Caco-2 (cell line): ENCODE measurements around the gene SDCCAG8. TPM values are rescaled to one million over a fixed set of nuclear protein-coding genes. Genes with fewer than 3 reads are reported as not detected.

Experiments
- BruUV-seq: library from RNA; stranded (reverse); fragments of 400-500 nt; replicated peaks from 2 replicates; lab custom pipeline; 2021; lab: Mats Ljungman, UMichigan
- CTCF ChIA-PET: fragments of 300-600 bp; sonication (Branson Sonifier 250); formaldehyde crosslinking; loops from one replicate; lab custom pipeline; 2022; ENCODE audit warnings: antibody characterized with exemption; lab: Charles Lee
- POLR2A ChIA-PET: fragments of 300-600 bp; sonication (Branson Sonifier 250); formaldehyde crosslinking; loops from one replicate; lab custom pipeline; 2022; ENCODE audit warnings: antibody characterized with exemption; lab: Charles Lee
- DNase-seq, 2 experiments: peaks; one replicate each; pipeline versions ENCODE4 v3.0.0 to v3.0.0-alpha.2; 2020 to 2022
- H3K27me3 ChIP-seq: replicated peaks from 2 replicates; pipeline ENCODE4 v1.6.0; 2011; ENCODE audit warnings: low read length; ENCODE audit not compliant: control insufficient read depth, insufficient read depth
- H3K36me3 ChIP-seq: 2 replicates; pipeline ENCODE4 v1.5.1; 2011; ENCODE audit warnings: low read length; ENCODE audit not compliant: control insufficient read depth, insufficient read depth
- H3K4me1 ChIP-seq: fragments of 250-450 bp; sonication (Bioruptor Pico); 2 replicates; pipeline ENCODE4 v1.5.1; 2020; ENCODE audit warnings: mild to moderate bottlenecking
- H3K4me3 ChIP-seq: 2 replicates; pipeline ENCODE4 v1.5.1; 2011; ENCODE audit warnings: low read depth, mild to moderate bottlenecking, control low read depth, low read length
- H3K9me3 ChIP-seq: fragments of 250-450 bp; sonication (Bioruptor Pico); 2 replicates; pipeline ENCODE4 v1.5.1; 2020; ENCODE audit warnings: mild to moderate bottlenecking, moderate library complexity
- H3K27ac Mint-ChIP-seq: one replicate; pipeline ENCODE4 v1.8.0; 2022; ENCODE audit warnings: mixed read lengths; ENCODE audit not compliant: unreplicated experiment
- H3K27me3 Mint-ChIP-seq: one replicate; pipeline ENCODE4 v1.8.0; 2022; ENCODE audit warnings: mixed read lengths; ENCODE audit not compliant: insufficient read depth, unreplicated experiment
- H3K36me3 Mint-ChIP-seq: one replicate; pipeline ENCODE4 v1.8.0; 2022; ENCODE audit warnings: mild to moderate bottlenecking, mixed read lengths; ENCODE audit not compliant: insufficient read depth, unreplicated experiment
- H3K4me1 Mint-ChIP-seq: one replicate; pipeline ENCODE4 v1.8.0; 2022; ENCODE audit warnings: low read depth, mixed read lengths; ENCODE audit not compliant: unreplicated experiment
- H3K4me3 Mint-ChIP-seq: one replicate; pipeline ENCODE4 v1.8.0; 2022; ENCODE audit warnings: mild to moderate bottlenecking, moderate library complexity, mixed read lengths; ENCODE audit not compliant: unreplicated experiment
- H3K9me3 Mint-ChIP-seq: one replicate; pipeline ENCODE4 v1.8.0; 2022; ENCODE audit warnings: mixed read lengths; ENCODE audit not compliant: unreplicated experiment
- intact Hi-C: fragments of 100-400 bp; cut with micrococcal nuclease; formaldehyde crosslinking; loops from one replicate; pipeline ENCODE4 v1.10.0; 2022; ENCODE audit not compliant: unreplicated experiment
- total RNA-seq: library from RNA; stranded (reverse); gene quantifications from 2 replicates; pipeline ENCODE4 v1.2.3, GENCODE V29; 2022
- TF ChIP-seq, protein P1 (sequence below), 2 experiments: fragments of 200-600 bp in 1 of 2; IDR thresholded peaks; 1 replicate in 1 of 2; 2 replicates in 1 of 2; pipeline versions ENCODE4 v1.5.1 to v1.8.0; 2011 to 2022; ENCODE audit warnings: antibody characterized with exemption in 1 of 2, control low read depth in 1 of 2, inconsistent platforms in 1 of 2, low read depth in 1 of 2, low read length in 1 of 2, mild to moderate bottlenecking in 1 of 2, moderate library complexity in 1 of 2; ENCODE audit not compliant: insufficient read depth in 1 of 2, severe bottlenecking in 1 of 2, unreplicated experiment in 1 of 2

SDCCAG8 gene
- total RNA-seq, 1 experiment from 2014 or later = 23.0 TPM

DNA sequence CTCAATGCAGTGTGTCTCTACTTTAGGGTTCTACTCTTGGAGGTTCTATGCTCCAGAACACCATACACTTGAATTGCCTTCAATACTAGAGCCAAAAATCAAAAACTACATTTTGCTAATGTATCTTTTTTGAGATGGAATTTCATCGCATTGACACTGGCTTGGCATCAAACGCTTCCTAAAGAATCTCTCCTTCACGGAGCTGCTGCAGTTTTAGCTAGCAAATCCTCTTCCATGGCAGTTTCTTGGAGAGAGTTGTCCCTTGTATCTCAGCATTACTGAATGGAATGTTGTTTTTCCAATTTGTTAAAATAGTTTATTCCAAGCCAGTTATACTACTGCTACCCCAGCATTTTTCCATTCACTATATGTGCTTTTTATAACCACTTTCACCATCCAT, 17.7 kb downstream of the SDCCAG8 start:
- intact Hi-C loops = no loop called here
- H3K36me3 ChIP-seq = no peaks in the 10 kb centered on the region; the same call in 1 of the 2 replicates
- no peak overlapping the region for H3K4me3 Mint-ChIP-seq
- peaks cover 16% of the 10 kb centered on the region for H3K4me1 Mint-ChIP-seq
- no peaks in the 10 kb centered on the region for H3K9me3 ChIP-seq
- ChIA-PET CTCF (no interaction called here), POLR2A (no interaction called here)
- TF ChIP-seq, protein P1, sequence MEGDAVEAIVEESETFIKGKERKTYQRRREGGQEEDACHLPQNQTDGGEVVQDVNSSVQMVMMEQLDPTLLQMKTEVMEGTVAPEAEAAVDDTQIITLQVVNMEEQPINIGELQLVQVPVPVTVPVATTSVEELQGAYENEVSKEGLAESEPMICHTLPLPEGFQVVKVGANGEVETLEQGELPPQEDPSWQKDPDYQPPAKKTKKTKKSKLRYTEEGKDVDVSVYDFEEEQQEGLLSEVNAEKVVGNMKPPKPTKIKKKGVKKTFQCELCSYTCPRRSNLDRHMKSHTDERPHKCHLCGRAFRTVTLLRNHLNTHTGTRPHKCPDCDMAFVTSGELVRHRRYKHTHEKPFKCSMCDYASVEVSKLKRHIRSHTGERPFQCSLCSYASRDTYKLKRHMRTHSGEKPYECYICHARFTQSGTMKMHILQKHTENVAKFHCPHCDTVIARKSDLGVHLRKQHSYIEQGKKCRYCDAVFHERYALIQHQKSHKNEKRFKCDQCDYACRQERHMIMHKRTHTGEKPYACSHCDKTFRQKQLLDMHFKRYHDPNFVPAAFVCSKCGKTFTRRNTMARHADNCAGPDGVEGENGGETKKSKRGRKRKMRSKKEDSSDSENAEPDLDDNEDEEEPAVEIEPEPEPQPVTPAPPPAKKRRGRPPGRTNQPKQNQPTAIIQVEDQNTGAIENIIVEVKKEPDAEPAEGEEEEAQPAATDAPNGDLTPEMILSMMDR (IDR thresholded peaks at IDR 0.05; ENCODE audit: insufficient read depth in 1 of 2, low read depth in 1 of 2, low read length in 1 of 2, severe bottlenecking in 1 of 2, unreplicated experiment in 1 of 2) = no peak
- no peak for DNase-seq
- H3K4me3 ChIP-seq = no peak overlapping the region
- H3K27me3 ChIP-seq = no peaks in the 10 kb centered on the region
- H3K36me3 Mint-ChIP-seq = peaks cover 7% of the 10 kb centered on the region
- BruUV-seq = no TSS peak
- H3K9me3 Mint-ChIP-seq = no peaks in the 10 kb centered on the region
- H3K27ac Mint-ChIP-seq = no peak overlapping the region
- H3K27me3 Mint-ChIP-seq = no peaks in the 10 kb centered on the region
- H3K4me1 ChIP-seq = peaks cover 38% of the 10 kb centered on the region

DNA sequence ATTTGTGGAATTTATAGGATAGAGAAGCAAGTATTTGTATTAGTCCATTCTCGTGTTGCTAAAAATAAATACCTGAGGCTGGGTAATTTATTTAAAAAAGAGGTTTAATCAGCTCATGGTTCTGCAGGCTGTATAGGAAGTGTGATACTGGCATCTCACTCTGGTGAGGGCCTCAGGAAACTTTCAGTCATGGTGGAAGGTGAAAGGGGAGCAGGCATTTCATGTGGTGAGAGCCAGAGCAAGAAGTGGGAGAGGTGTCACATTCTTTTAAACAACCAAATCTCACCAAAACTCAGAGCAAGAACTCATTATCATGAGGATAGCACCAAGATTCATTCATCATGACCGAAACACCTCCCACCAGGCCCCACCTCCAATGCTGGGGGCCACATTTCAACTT, 18.1 kb downstream of the SDCCAG8 start:
- no peaks in the 10 kb centered on the region; the same call in 1 of the 2 replicates for H3K36me3 ChIP-seq
- POLR2A ChIA-PET = no interaction called here
- intact Hi-C loops = no loop called here

DNA sequence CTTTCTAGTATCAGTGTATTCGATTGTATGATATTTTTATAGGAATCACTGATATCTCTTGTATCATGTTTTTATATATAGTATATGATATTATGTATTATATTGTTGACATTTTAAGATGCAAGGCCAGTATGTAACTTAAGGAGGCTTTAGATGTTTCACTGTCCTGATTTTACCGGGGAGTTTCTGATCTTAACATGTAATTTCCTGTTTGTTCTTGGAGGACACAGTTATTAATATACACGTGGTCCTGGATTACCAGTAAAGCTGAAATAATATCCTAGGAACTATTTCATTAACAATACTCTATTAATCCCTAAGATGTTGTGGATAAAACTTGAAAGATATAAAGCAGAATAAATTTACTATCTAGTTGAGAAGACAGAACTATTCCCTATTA, 19.5 kb downstream of the SDCCAG8 start:
- H3K4me1 Mint-ChIP-seq = peaks cover 6% of the 10 kb centered on the region
- BruUV-seq = no TSS peak
- DNase-seq = no peak
- H3K36me3 Mint-ChIP-seq = peaks cover 5% of the 10 kb centered on the region
- no peaks in the 10 kb centered on the region for H3K27me3 Mint-ChIP-seq
- H3K9me3 ChIP-seq = no peaks in the 10 kb centered on the region
- H3K27me3 ChIP-seq = no peaks in the 10 kb centered on the region
- POLR2A ChIA-PET = no interaction called here
- no peak overlapping the region for H3K27ac Mint-ChIP-seq
- CTCF ChIA-PET = no interaction called here
- H3K36me3 ChIP-seq = no peaks in the 10 kb centered on the region; the same call in 1 of the 2 replicates
- intact Hi-C loops = no loop called here
- TF ChIP-seq, protein P1 (IDR thresholded peaks at IDR 0.05; ENCODE audit: insufficient read depth in 1 of 2, low read depth in 1 of 2, low read length in 1 of 2, severe bottlenecking in 1 of 2, unreplicated experiment in 1 of 2) = no peak
- H3K4me1 ChIP-seq = peaks cover 21% of the 10 kb centered on the region
- H3K9me3 Mint-ChIP-seq = no peaks in the 10 kb centered on the region
- no peak overlapping the region for H3K4me3 ChIP-seq
- H3K4me3 Mint-ChIP-seq = no peak overlapping the region

More for the DNA sequence above, 18.1 kb downstream of the SDCCAG8 start:
- no peak overlapping the region for H3K27ac Mint-ChIP-seq
- TF ChIP-seq, protein P1 (IDR thresholded peaks at IDR 0.05; ENCODE audit: insufficient read depth in 1 of 2, low read depth in 1 of 2, low read length in 1 of 2, severe bottlenecking in 1 of 2, unreplicated experiment in 1 of 2) = no peak
- no peaks in the 10 kb centered on the region for H3K9me3 ChIP-seq
- no peaks in the 10 kb centered on the region for H3K9me3 Mint-ChIP-seq
- DNase-seq = no peak
- no peaks in the 10 kb centered on the region for H3K27me3 Mint-ChIP-seq
- H3K27me3 ChIP-seq = no peaks in the 10 kb centered on the region
- peaks cover 34% of the 10 kb centered on the region for H3K4me1 ChIP-seq
- H3K4me3 Mint-ChIP-seq = no peak overlapping the region
- no peak overlapping the region for H3K4me3 ChIP-seq
- H3K4me1 Mint-ChIP-seq = peaks cover 11% of the 10 kb centered on the region
- CTCF ChIA-PET = no interaction called here
- no TSS peak for BruUV-seq
- peaks cover 7% of the 10 kb centered on the region for H3K36me3 Mint-ChIP-seq
